ENCODE measurements around the gene MEN1.

The MEN1 gene

GRCh38 chr11:64835616-64836447 lies 25.5 kb upstream of the MEN1 start:
- H3K4me3 ChIP-seq (ENCODE audit: low read depth, low read length): no peak overlapping the region
- in situ Hi-C loops (cut with HindIII; ENCODE audit: low sequenced_read_pairs): no loop called here
- no peak for TF ChIP-seq CTCF (IDR thresholded peaks at IDR 0.05; ENCODE audit: low read depth, low read length)
- no peak for DNase-seq (ENCODE audit: low read depth, low spot score)

- DNase-seq (ENCODE audit: low read depth, low spot score): peak; percentile 41
- in situ Hi-C loops (cut with HindIII; ENCODE audit: low sequenced_read_pairs): no loop called here
These were observed 24.6 kb upstream of the MEN1 start for GRCh38 chr11:64834723-64835615.

GRCh38 chr11:64834031-64834722 lies 23.8 kb upstream of the MEN1 start:
- TF ChIP-seq CTCF (IDR thresholded peaks at IDR 0.05; ENCODE audit: low read depth, low read length): no peak

More at GRCh38 chr11:64834723-64835615, 24.6 kb upstream of the MEN1 start:
- TF ChIP-seq CTCF (IDR thresholded peaks at IDR 0.05; ENCODE audit: low read depth, low read length): no peak
- H3K4me3 ChIP-seq (ENCODE audit: low read depth, low read length): no peak overlapping the region

GRCh38 chr11:64833509-64833908 lies 23.2 kb upstream of the MEN1 start:
- no peak for TF ChIP-seq CTCF (IDR thresholded peaks at IDR 0.05; ENCODE audit: low read depth, low read length)
- no peak overlapping the region for H3K4me3 ChIP-seq (ENCODE audit: low read depth, low read length)
- no peak for DNase-seq (ENCODE audit: low read depth, low spot score)
- in situ Hi-C loops (cut with HindIII; ENCODE audit: low sequenced_read_pairs): no loop called here

More at GRCh38 chr11:64834031-64834722, 23.8 kb upstream of the MEN1 start:
- in situ Hi-C loops (cut with HindIII; ENCODE audit: low sequenced_read_pairs): no loop called here
- no peak overlapping the region for H3K4me3 ChIP-seq (ENCODE audit: low read depth, low read length)
- DNase-seq (ENCODE audit: low read depth, low spot score): no peak

- DNase-seq (ENCODE audit: low read depth, low spot score): no peak
- no peak overlapping the region for H3K4me3 ChIP-seq (ENCODE audit: low read depth, low read length)
- TF ChIP-seq CTCF (IDR thresholded peaks at IDR 0.05; ENCODE audit: low read depth, low read length): no peak
- in situ Hi-C loops (cut with HindIII; ENCODE audit: low sequenced_read_pairs): no loop called here
These were observed 22.8 kb upstream of the MEN1 start for GRCh38 chr11:64833198-64833502.

GRCh38 chr11:64832467-64833197 lies 22.3 kb upstream of the MEN1 start:
- TF ChIP-seq CTCF (IDR thresholded peaks at IDR 0.05; ENCODE audit: low read depth, low read length): no peak
- in situ Hi-C loops (cut with HindIII; ENCODE audit: low sequenced_read_pairs): no loop called here

More at GRCh38 chr11:64832467-64833197, 22.3 kb upstream of the MEN1 start:
- H3K4me3 ChIP-seq (ENCODE audit: low read depth, low read length): no peak overlapping the region
- no peak for DNase-seq (ENCODE audit: low read depth, low spot score)

Data from astrocyte of the spinal cord (primary cell).